T-helper 1 cell treated with Interleukin-12 subunit alpha and Interleukin-12 subunit beta and Interleukin-4 antibody, amounts not matched to agents 30 ng/mL and 1 ng/mL, for 36 hours (primary cell): ENCODE measurements around the gene DOCK8. TPM values are rescaled to one million over a fixed set of nuclear protein-coding genes. Genes with fewer than 3 reads are reported as not detected.
"Not testable (repeated sequence)": the region's sequence is repeated elsewhere in the genome, so short reads cannot be mapped to it uniquely, and the experiment has no call there.

Experiments
- intact Hi-C: fragments of 100-400 bp; cut with micrococcal nuclease; formaldehyde crosslinking; loops from one replicate; pipeline ENCODE4 v1.15.1; 2024
- total RNA-seq: library from RNA; stranded (reverse); gene quantifications from 2 replicates; pipeline ENCODE4 v1.2.3, GENCODE V29; 2022

DOCK8 gene
- total RNA-seq, 1 donor from 2014 or later: 274 TPM

GRCh38 chr9:224582-225520 is 10.2 kb downstream of the DOCK8 start:
- intact Hi-C loops: loop anchor here (1.0 to 2.0 kb wide), 2 partner anchors 9 to 14 kb away; no protein-coding TSS in a partner anchor

GRCh38 chr9:227860-228259 is 13.2 kb downstream of the DOCK8 start:
- intact Hi-C loops: no loop called here

- intact Hi-C loops: no loop called here
Observed at GRCh38 chr9:228929-229695, 14.4 kb downstream of the DOCK8 start.

- intact Hi-C loops: not testable (repeated sequence)
Observed at GRCh38 chr9:231625-232024, 17.0 kb downstream of the DOCK8 start.

- intact Hi-C loops: not testable (repeated sequence)
Observed at GRCh38 chr9:233708-234107, 19.0 kb downstream of the DOCK8 start.

GRCh38 chr9:237141-237857 is 22.6 kb downstream of the DOCK8 start:
- intact Hi-C loops: loop anchor here (1.0 to 2.0 kb wide), 2 partner anchors 20 to 45 kb away; no protein-coding TSS in a partner anchor

- intact Hi-C loops: loop anchor here (1.0 to 2.0 kb wide), 3 partner anchors 13 to 44 kb away; no protein-coding TSS in a partner anchor
Observed at GRCh38 chr9:237858-238345, 23.2 kb downstream of the DOCK8 start.

- intact Hi-C loops: no loop called here
Observed at GRCh38 chr9:242461-243080, 27.9 kb downstream of the DOCK8 start.

- intact Hi-C loops: loop anchor here (2.0 kb wide), 1 partner anchor 34 kb away; the partner anchor contains the start of gene DOCK8
Observed at GRCh38 chr9:248278-248961, 33.8 kb downstream of the DOCK8 start.

GRCh38 chr9:249025-249424 is 34.4 kb downstream of the DOCK8 start:
- intact Hi-C loops: loop anchor here (1.0 to 2.0 kb wide), 2 partner anchors 23 to 34 kb away; partner anchors contain the start of gene DOCK8

- intact Hi-C loops: no loop called here
Observed at GRCh38 chr9:250039-250438, 35.4 kb downstream of the DOCK8 start.

- intact Hi-C loops: no loop called here
Observed at GRCh38 chr9:250625-251024, 36.0 kb downstream of the DOCK8 start.

GRCh38 chr9:251398-251797 is 36.7 kb downstream of the DOCK8 start:
- intact Hi-C loops: no loop called here

GRCh38 chr9:253539-253938 is 38.9 kb downstream of the DOCK8 start:
- intact Hi-C loops: no loop called here

- intact Hi-C loops: no loop called here
Observed at GRCh38 chr9:254516-254915, 39.9 kb downstream of the DOCK8 start.

GRCh38 chr9:257957-258356 is 43.3 kb downstream of the DOCK8 start:
- intact Hi-C loops: no loop called here

GRCh38 chr9:259405-260404 is 45.0 kb downstream of the DOCK8 start:
- intact Hi-C loops: no loop called here

- intact Hi-C loops: no loop called here
Observed at GRCh38 chr9:264231-264630, 49.6 kb downstream of the DOCK8 start.
